ENCODE measurements around the gene TANGO2. TPM values are rescaled to one million over a fixed set of nuclear protein-coding genes. Genes with fewer than 3 reads are reported as not detected.

The TANGO2 gene
- total and polyA plus RNA-seq, 9 of the 15 experiments (the other 6 are each of a cell fraction or from before 2014, with no cell fraction given) = 15.5 to 94.9 (median 70.1) TPM

GRCh38 chr22:19986410-19987341, 34.2 kb upstream of the TANGO2 start (continued):
- TF ChIP-seq, protein P1, sequence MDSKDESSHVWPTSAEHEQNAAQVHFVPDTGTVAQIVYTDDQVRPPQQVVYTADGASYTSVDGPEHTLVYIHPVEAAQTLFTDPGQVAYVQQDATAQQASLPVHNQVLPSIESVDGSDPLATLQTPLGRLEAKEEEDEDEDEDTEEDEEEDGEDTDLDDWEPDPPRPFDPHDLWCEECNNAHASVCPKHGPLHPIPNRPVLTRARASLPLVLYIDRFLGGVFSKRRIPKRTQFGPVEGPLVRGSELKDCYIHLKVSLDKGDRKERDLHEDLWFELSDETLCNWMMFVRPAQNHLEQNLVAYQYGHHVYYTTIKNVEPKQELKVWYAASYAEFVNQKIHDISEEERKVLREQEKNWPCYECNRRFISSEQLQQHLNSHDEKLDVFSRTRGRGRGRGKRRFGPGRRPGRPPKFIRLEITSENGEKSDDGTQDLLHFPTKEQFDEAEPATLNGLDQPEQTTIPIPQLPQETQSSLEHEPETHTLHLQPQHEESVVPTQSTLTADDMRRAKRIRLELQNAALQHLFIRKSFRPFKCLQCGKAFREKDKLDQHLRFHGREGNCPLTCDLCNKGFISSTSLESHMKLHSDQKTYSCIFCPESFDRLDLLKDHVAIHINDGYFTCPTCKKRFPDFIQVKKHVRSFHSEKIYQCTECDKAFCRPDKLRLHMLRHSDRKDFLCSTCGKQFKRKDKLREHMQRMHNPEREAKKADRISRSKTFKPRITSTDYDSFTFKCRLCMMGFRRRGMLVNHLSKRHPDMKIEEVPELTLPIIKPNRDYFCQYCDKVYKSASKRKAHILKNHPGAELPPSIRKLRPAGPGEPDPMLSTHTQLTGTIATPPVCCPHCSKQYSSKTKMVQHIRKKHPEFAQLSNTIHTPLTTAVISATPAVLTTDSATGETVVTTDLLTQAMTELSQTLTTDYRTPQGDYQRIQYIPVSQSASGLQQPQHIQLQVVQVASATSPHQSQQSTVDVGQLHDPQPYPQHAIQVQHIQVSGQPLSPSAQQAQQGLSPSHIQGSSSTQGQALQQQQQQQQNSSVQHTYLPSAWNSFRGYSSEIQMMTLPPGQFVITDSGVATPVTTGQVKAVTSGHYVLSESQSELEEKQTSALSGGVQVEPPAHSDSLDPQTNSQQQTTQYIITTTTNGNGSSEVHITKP (IDR thresholded peaks at IDR 0.05; ENCODE audit: partially characterized antibody) = peak; percentile 37
- TF ChIP-seq, protein P2, sequence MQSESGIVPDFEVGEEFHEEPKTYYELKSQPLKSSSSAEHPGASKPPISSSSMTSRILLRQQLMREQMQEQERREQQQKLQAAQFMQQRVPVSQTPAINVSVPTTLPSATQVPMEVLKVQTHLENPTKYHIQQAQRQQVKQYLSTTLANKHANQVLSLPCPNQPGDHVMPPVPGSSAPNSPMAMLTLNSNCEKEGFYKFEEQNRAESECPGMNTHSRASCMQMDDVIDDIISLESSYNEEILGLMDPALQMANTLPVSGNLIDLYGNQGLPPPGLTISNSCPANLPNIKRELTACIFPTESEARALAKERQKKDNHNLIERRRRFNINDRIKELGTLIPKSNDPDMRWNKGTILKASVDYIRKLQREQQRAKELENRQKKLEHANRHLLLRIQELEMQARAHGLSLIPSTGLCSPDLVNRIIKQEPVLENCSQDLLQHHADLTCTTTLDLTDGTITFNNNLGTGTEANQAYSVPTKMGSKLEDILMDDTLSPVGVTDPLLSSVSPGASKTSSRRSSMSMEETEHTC (IDR thresholded peaks at IDR 0.05) = no peak
- peak; percentile 91 for TF ChIP-seq MTA3 (IDR thresholded peaks at IDR 0.05; ENCODE audit: borderline replicate concordance)
- no peak for TF ChIP-seq DNMT1 (IDR thresholded peaks at IDR 0.05)
- peak; percentile 34; the same call in 1 of the 2 replicates for TF ChIP-seq HLTF (IDR thresholded peaks at IDR 0.05)
- TF ChIP-seq, protein P3, sequence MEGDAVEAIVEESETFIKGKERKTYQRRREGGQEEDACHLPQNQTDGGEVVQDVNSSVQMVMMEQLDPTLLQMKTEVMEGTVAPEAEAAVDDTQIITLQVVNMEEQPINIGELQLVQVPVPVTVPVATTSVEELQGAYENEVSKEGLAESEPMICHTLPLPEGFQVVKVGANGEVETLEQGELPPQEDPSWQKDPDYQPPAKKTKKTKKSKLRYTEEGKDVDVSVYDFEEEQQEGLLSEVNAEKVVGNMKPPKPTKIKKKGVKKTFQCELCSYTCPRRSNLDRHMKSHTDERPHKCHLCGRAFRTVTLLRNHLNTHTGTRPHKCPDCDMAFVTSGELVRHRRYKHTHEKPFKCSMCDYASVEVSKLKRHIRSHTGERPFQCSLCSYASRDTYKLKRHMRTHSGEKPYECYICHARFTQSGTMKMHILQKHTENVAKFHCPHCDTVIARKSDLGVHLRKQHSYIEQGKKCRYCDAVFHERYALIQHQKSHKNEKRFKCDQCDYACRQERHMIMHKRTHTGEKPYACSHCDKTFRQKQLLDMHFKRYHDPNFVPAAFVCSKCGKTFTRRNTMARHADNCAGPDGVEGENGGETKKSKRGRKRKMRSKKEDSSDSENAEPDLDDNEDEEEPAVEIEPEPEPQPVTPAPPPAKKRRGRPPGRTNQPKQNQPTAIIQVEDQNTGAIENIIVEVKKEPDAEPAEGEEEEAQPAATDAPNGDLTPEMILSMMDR (IDR thresholded peaks at IDR 0.05 in 2 of 3, conservative IDR thresholded peaks at IDR 0.05 in 1 of 3; ENCODE audit: insufficient read depth in 2 of 3, low read depth in 1 of 3, low read length in 3 of 3) = peak in 2 of 3 experiments; percentile 14 to 20; a peak in 1 of 6 replicates
- TF ChIP-seq RBM14 (IDR thresholded peaks at IDR 0.05; ENCODE audit: borderline replicate concordance, insufficient read depth, low read depth, low read length) = 0 out of 2 replicates have a peak, but pooled peaks have one; percentile 85
- TF ChIP-seq CBX3 (IDR thresholded peaks at IDR 0.05; ENCODE audit: borderline replicate concordance in 1 of 2, low read length in 2 of 2) = no peak
- TF ChIP-seq CC2D1A (IDR thresholded peaks at IDR 0.05) = no peak
- no peak; the same call in 1 of the 2 replicates for TF ChIP-seq E2F1 (CRISPR knock-in tag; IDR thresholded peaks at IDR 0.05)
- TF ChIP-seq TRIM28 (IDR thresholded peaks at IDR 0.05) = no peak; the same call in 1 of the 2 replicates
- peak; percentile 10; the same call in 1 of the 2 replicates for TF ChIP-seq E2F3 (CRISPR knock-in tag; IDR thresholded peaks at IDR 0.05)
- peak; percentile 87 for TF ChIP-seq EGR1 (conservative IDR thresholded peaks at IDR 0.05)

Data from K562 (cell line).